A549 (cell line): ENCODE data around the gene SCO1.

Source experiments
- BHLHE40 ChIP-seq: IDR thresholded peaks from 2 replicates; pipeline ENCODE4 v1.6.1; 2012; ENCODE audit warnings: low read depth, low read length, inconsistent platforms
- CEBPB ChIP-seq, 2 experiments: fragments of >200 bp in 1 of 2; sonication (Bioruptor Twin) in 1 of 2; formaldehyde crosslinking in 1 of 2; IDR thresholded peaks; 2 replicates each; pipeline ENCODE4 v1.6.1; 2012 to 2016
- MAZ ChIP-seq: fragments of 150-350 bp; IDR thresholded peaks from 2 replicates; pipeline ENCODE4 v1.6.1; 2014; ENCODE audit warnings: antibody characterized with exemption, low read depth, low read length, borderline replicate concordance
- POLR2A ChIP-seq: IDR thresholded peaks from 2 replicates; pipeline ENCODE4 v1.6.1; 2012; ENCODE audit warnings: mild to moderate bottlenecking, low read length
- RNF2 ChIP-seq: fragments of 200-600 bp; sonication (generic); IDR thresholded peaks from 2 replicates; pipeline ENCODE4 v1.6.1; 2016; ENCODE audit warnings: low read depth, mild to moderate bottlenecking, antibody characterized with exemption, moderate library complexity, borderline replicate concordance
- TP53 ChIP-seq: fragments of 250-450 bp; sonication (Bioruptor Pico); IDR thresholded peaks from 2 replicates; pipeline ENCODE4 v1.5.0; 2021; ENCODE audit warnings: mild to moderate bottlenecking, moderate library complexity
- TF ChIP-seq, protein P1 (sequence below): fragments of >200 bp; sonication (Bioruptor Twin); formaldehyde crosslinking; IDR thresholded peaks from 3 replicates; pipeline ENCODE4 v1.5.1; 2016
- TF ChIP-seq, protein P2 (sequence below): IDR thresholded peaks from 2 replicates; pipeline ENCODE4 v1.6.1; 2012

DNA sequence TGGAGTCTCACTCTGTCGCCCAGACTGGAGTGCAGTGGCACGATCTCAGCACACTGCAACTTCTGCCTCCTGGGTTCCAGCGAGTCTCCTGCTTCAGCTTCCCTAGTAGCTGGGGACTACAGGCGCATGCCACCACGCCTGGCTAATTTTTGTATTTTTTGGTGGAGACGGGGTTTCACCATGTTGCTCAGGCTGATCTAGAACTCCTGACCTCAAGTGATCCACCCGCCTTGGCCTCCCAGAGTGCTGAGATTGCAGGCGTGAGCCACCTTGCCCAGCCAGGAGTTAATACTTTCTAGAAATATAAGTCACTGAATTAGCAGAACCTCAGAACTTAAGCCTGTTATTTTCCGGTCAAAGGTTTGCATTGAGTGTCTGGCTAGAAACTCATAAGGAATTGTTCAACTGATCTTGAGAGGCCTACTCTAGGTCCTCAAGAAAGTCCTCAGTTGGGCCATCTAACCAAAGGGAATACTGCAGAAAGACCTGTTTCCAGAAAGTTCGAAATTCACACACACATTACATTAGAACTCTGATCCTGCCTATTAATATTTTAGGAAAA lies 31.1 kb upstream of the SCO1 start:
- no peak for TF ChIP-seq MAZ
- TF ChIP-seq RNF2: no peak
- TF ChIP-seq, protein P1, sequence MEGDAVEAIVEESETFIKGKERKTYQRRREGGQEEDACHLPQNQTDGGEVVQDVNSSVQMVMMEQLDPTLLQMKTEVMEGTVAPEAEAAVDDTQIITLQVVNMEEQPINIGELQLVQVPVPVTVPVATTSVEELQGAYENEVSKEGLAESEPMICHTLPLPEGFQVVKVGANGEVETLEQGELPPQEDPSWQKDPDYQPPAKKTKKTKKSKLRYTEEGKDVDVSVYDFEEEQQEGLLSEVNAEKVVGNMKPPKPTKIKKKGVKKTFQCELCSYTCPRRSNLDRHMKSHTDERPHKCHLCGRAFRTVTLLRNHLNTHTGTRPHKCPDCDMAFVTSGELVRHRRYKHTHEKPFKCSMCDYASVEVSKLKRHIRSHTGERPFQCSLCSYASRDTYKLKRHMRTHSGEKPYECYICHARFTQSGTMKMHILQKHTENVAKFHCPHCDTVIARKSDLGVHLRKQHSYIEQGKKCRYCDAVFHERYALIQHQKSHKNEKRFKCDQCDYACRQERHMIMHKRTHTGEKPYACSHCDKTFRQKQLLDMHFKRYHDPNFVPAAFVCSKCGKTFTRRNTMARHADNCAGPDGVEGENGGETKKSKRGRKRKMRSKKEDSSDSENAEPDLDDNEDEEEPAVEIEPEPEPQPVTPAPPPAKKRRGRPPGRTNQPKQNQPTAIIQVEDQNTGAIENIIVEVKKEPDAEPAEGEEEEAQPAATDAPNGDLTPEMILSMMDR: no peak
- TF ChIP-seq, protein P2, sequence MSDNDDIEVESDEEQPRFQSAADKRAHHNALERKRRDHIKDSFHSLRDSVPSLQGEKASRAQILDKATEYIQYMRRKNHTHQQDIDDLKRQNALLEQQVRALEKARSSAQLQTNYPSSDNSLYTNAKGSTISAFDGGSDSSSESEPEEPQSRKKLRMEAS: no peak
- TF ChIP-seq BHLHE40: no peak
- TF ChIP-seq POLR2A: no peak
- TF ChIP-seq CEBPB (IDR thresholded peaks at IDR 0.05): no peak
- TF ChIP-seq TP53: no peak
